NB4 (cell line): ENCODE data around the gene MTX1.

Source experiments
- CTCF ChIP-seq: IDR thresholded peaks from one replicate; pipeline ENCODE4 v1.5.1; 2012; ENCODE audit warnings: low read depth, low read length
- POLR2A ChIP-seq: IDR thresholded peaks from 2 replicates; pipeline ENCODE4 v1.6.1; 2011; ENCODE audit warnings: mild to moderate bottlenecking; ENCODE audit not compliant: insufficient read length; ENCODE audit errors: extremely low read depth

- no peak for TF ChIP-seq CTCF
- no peak for TF ChIP-seq POLR2A
Observed at GRCh38 chr1:155197901-155198546, 10.5 kb upstream of the MTX1 start.
